Fibroblast of villous mesenchyme (primary cell): Measurements from ENCODE around the gene AXIN2. TPM values are rescaled to one million over a fixed set of nuclear protein-coding genes. Genes with fewer than 3 reads are reported as not detected.

Experiments used
- DNase-seq: peaks from one replicate; pipeline ENCODE4 v3.0.0-alpha.2; 2010; ENCODE audit warnings: low read depth
- H3K4me3 ChIP-seq: 2 replicates; pipeline ENCODE4 v1.5.1; 2011; ENCODE audit warnings: low read depth, mild to moderate bottlenecking, low read length
- CTCF ChIP-seq: IDR thresholded peaks from 2 replicates; pipeline ENCODE4 v1.5.1; 2012; ENCODE audit warnings: low read depth, mild to moderate bottlenecking, low read length; ENCODE audit not compliant: insufficient read depth
- total RNA-seq: library from RNA; depleted of rRNA; stranded (reverse); fragments of >200 nt; gene quantifications from 2 replicates; pipeline ENCODE4 v1.2.3, GENCODE V29; 2012

Gene AXIN2
- total RNA-seq, 1 donor, result 1.3 TPM

GRCh38 chr17:65483438-65483837, 78.0 kb downstream of the AXIN2 start:
- no peak for DNase-seq
- TF ChIP-seq CTCF, result no peak
- H3K4me3 ChIP-seq, result no peak overlapping the region

GRCh38 chr17:65482201-65482600, 79.2 kb downstream of the AXIN2 start:
- H3K4me3 ChIP-seq, result no peak overlapping the region
- no peak for TF ChIP-seq CTCF
- no peak for DNase-seq

GRCh38 chr17:65479282-65479681, 82.2 kb downstream of the AXIN2 start:
- no peak for DNase-seq
- TF ChIP-seq CTCF, result no peak
- H3K4me3 ChIP-seq, result no peak overlapping the region
